Effector CD8-positive, alpha-beta T cell (primary cell): ENCODE data around the gene SH3GL3.

Experiments used
- DNase-seq: peaks from one replicate; lab custom pipeline; 2025; lab: John Stamatoyannopoulos, UW

The SH3GL3 gene

GRCh38 chr15:83462026-83462425, 14.9 kb downstream of the SH3GL3 start:
- no peak for DNase-seq

GRCh38 chr15:83462953-83463433, 15.9 kb downstream of the SH3GL3 start:
- DNase-seq: no peak

- DNase-seq: no peak
Measured at GRCh38 chr15:83470887-83471286, 23.7 kb downstream of the SH3GL3 start.

GRCh38 chr15:83471307-83471866, 24.2 kb downstream of the SH3GL3 start:
- DNase-seq: no peak

- no peak for DNase-seq
Measured at GRCh38 chr15:83472151-83472550, 25.0 kb downstream of the SH3GL3 start.

GRCh38 chr15:83472797-83473196, 25.7 kb downstream of the SH3GL3 start:
- no peak for DNase-seq

- DNase-seq: no peak
Measured at GRCh38 chr15:83474578-83474977, 27.4 kb downstream of the SH3GL3 start.

GRCh38 chr15:83475551-83475950, 28.4 kb downstream of the SH3GL3 start:
- DNase-seq: no peak

GRCh38 chr15:83476066-83476465, 28.9 kb downstream of the SH3GL3 start:
- DNase-seq: no peak

- no peak for DNase-seq
Measured at GRCh38 chr15:83476708-83477107, 29.6 kb downstream of the SH3GL3 start.

GRCh38 chr15:83477172-83477807, 30.1 kb downstream of the SH3GL3 start:
- DNase-seq: no peak

GRCh38 chr15:83477808-83478537, 30.8 kb downstream of the SH3GL3 start:
- DNase-seq: no peak

- DNase-seq: no peak
Measured at GRCh38 chr15:83483612-83484011, 36.5 kb downstream of the SH3GL3 start.

GRCh38 chr15:83484636-83485035, 37.5 kb downstream of the SH3GL3 start:
- DNase-seq: no peak

GRCh38 chr15:83486363-83486762, 39.2 kb downstream of the SH3GL3 start:
- no peak for DNase-seq

GRCh38 chr15:83487519-83487918, 40.4 kb downstream of the SH3GL3 start:
- no peak for DNase-seq

- DNase-seq: no peak
Measured at GRCh38 chr15:83489690-83490089, 42.5 kb downstream of the SH3GL3 start.

GRCh38 chr15:83491486-83491885, 44.3 kb downstream of the SH3GL3 start:
- DNase-seq: no peak

GRCh38 chr15:83496766-83497165, 49.6 kb downstream of the SH3GL3 start:
- no peak for DNase-seq

GRCh38 chr15:83498374-83498773, 51.2 kb downstream of the SH3GL3 start:
- DNase-seq: no peak

- no peak for DNase-seq
Measured at GRCh38 chr15:83498801-83499200, 51.7 kb downstream of the SH3GL3 start.

- no peak for DNase-seq
Measured at GRCh38 chr15:83499476-83499875, 52.3 kb downstream of the SH3GL3 start.
